ENCODE measurements around the gene HS6ST1.

HS6ST1 gene

GRCh38 chr2:128347701-128348539, 29.3 kb upstream of the HS6ST1 start:
- DNase-seq: no peak

DNA sequence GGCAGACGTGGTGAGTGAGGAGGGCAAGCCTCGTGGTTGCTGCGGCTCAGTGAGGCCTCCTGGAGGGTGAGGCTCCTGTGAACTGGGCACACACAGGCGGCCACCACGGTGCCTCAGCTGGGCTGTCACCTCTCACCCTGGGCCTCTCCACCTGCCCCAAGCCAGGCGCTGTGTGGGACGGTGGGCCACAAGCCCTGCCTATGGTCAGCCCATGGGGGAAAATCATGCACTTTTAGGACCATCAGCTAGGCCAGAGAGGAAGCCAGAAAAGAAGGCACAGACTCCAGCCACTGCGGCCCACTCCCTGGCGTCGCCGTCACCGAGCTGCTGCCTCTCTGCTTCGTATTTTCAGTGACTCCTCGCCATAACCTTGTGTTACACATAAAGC, 28.5 kb upstream of the HS6ST1 start:
- DNase-seq: no peak

- no peak for DNase-seq
Observed at GRCh38 chr2:128346291-128347170, 27.9 kb upstream of the HS6ST1 start.

GRCh38 chr2:128345436-128346165, 26.9 kb upstream of the HS6ST1 start:
- DNase-seq: no peak

DNA sequence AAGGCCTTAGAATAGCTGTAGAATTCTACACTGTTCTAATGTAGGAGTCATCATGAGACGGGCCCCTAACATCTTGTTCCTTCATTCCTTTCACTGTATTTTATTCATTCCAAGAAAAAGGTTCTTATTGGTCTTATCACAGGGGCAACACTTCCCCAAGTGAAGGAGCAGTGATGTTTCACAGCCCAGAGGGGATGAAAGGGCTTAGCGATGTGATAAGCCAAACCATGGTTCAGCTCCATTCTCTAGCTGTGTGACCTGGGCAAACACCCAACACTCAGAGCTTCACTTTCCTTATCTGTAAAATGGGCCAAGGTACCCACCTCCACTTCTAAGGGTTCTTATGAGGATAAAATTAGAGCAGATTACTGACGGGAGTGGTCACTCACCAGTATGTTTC, 25.4 kb upstream of the HS6ST1 start:
- no peak for DNase-seq

GRCh38 chr2:128343459-128343858, 24.8 kb upstream of the HS6ST1 start:
- DNase-seq: no peak

DNA sequence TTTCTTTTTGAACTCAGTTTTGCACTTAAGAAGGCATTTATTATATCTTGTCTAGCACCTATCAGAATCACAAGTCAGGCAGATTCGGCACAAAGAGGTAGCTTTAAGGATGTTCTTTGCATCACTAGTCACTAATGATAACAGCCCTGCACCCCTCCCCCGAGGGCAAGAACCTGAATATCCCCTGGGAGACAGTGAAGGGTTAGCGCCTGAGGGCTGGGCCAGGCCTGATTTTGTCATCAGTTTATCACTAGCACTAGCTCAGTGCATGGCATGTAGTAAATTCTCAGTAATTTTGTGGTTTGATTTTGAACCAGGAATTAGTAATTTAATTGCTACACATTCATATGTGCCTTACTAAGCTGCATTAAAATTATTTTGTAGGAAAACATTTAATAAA, 23.9 kb upstream of the HS6ST1 start:
- no peak for DNase-seq

DNA sequence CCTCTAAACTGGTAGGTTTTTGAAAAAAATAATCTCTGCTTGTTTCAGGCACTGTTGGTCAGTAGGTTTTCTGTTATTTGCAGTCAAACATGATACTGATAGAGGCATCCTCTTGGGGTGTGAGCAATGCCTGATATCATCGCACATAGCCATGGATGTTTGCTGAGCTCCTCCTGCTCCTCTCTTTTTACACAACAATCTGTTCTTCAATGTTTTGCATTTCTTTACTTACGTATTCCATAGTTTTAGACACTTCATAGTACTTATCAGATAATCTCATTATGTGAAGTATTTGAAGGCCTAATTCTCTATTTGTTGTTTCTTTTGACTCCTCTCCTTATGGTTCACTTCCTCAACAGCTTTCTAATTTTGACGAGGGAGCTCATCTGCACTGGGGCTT, 23.0 kb upstream of the HS6ST1 start:
- DNase-seq: no peak

- no peak for DNase-seq
Observed at GRCh38 chr2:128332091-128332634, 13.5 kb upstream of the HS6ST1 start.

- DNase-seq: no peak
Observed at GRCh38 chr2:128330583-128330982, 11.9 kb upstream of the HS6ST1 start.

- no peak for DNase-seq
Observed at GRCh38 chr2:128329607-128330006, 10.9 kb upstream of the HS6ST1 start.

GRCh38 chr2:128327180-128327964, 8.7 kb upstream of the HS6ST1 start:
- no peak for DNase-seq

DNA sequence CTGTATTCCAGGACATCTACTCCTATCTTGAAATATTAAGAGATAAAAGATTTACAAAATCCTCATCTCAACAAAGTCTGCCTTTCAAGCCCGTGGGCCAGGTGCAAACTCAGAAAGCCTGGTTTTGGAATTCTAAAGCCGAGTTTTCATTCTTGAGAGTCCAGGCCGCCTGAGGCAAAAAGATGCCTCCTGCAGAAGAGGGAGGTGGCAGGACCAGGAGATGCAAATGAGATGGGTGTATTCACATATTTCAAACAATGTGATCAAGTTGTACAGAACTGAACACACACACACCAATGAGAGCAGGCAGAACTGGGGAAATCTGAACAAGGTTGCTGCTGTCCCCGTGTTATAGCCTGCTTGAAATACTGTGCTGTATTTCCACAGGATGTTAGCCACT, 7.7 kb upstream of the HS6ST1 start:
- DNase-seq: no peak

GRCh38 chr2:128325611-128326181, 7.0 kb upstream of the HS6ST1 start:
- DNase-seq: no peak

- DNase-seq: no peak
Observed at GRCh38 chr2:128324897-128325410, 6.3 kb upstream of the HS6ST1 start.

- DNase-seq: peak; percentile 13
Observed at GRCh38 chr2:128324008-128324896, 5.6 kb upstream of the HS6ST1 start.

DNA sequence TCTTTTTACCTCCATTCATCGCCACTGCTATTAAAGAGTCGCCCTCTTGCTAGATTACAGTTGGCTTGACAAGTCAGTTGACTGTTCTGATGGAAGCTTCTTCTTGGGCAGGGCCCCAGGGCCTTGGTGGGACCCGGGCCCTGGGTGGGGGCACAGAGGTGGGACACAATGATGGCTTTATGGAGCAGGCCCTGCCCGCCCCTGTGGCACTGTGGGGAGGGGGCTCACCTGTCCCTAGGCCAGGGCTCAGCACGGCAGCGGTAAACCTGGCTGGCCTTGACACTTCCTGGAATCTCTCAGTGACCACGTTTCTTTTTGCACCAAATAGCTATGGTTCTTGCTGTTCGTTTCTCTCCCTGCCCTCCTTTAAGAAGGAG, 4.9 kb upstream of the HS6ST1 start:
- DNase-seq: peak; percentile 18

GRCh38 chr2:128322715-128323554, 4.3 kb upstream of the HS6ST1 start:
- peak; percentile 18 for DNase-seq

All from activated T-cell treated with anti-CD3 and anti-CD28 coated beads, Interleukin-2, amount 50 U/mL, for 1 hour (primary cell).